Measurements from ENCODE around the gene ZNF747.

DNA sequence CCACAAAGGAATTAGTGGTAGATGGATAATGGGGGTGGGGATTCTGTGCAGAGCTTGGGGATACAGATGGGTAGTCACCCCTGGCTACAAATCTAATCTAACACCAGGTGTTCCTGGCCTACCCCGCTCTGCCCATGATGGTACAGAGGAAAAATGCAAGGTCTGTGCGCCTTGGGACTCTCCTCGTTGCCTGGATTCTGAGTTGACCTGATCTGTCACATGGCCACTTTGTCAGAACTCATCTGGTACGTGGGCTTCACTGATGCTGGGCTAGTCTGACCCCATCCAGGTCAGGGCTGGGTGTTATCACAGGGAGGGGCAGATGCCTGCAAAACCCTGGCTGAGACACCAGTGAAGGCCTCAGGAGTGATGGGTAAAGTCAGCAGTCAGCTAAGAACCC lies 18.3 kb upstream of the ZNF747 start:
- TF ChIP-seq, protein P1, sequence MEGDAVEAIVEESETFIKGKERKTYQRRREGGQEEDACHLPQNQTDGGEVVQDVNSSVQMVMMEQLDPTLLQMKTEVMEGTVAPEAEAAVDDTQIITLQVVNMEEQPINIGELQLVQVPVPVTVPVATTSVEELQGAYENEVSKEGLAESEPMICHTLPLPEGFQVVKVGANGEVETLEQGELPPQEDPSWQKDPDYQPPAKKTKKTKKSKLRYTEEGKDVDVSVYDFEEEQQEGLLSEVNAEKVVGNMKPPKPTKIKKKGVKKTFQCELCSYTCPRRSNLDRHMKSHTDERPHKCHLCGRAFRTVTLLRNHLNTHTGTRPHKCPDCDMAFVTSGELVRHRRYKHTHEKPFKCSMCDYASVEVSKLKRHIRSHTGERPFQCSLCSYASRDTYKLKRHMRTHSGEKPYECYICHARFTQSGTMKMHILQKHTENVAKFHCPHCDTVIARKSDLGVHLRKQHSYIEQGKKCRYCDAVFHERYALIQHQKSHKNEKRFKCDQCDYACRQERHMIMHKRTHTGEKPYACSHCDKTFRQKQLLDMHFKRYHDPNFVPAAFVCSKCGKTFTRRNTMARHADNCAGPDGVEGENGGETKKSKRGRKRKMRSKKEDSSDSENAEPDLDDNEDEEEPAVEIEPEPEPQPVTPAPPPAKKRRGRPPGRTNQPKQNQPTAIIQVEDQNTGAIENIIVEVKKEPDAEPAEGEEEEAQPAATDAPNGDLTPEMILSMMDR (IDR thresholded peaks at IDR 0.05) = no peak
- TF ChIP-seq POLR2A (IDR thresholded peaks at IDR 0.05) = no peak

All from lower leg skin (tissue), 3 donors.